ENCODE results near the gene BAZ2B. TPM values are rescaled to one million over a fixed set of nuclear protein-coding genes. Genes with fewer than 3 reads are reported as not detected.

The BAZ2B gene
- total and polyA plus RNA-seq, 9 of the 15 experiments (the other 6 are each of a cell fraction or from before 2014, with no cell fraction given): 7.5 to 38.6 (median 19.8) TPM

DNA sequence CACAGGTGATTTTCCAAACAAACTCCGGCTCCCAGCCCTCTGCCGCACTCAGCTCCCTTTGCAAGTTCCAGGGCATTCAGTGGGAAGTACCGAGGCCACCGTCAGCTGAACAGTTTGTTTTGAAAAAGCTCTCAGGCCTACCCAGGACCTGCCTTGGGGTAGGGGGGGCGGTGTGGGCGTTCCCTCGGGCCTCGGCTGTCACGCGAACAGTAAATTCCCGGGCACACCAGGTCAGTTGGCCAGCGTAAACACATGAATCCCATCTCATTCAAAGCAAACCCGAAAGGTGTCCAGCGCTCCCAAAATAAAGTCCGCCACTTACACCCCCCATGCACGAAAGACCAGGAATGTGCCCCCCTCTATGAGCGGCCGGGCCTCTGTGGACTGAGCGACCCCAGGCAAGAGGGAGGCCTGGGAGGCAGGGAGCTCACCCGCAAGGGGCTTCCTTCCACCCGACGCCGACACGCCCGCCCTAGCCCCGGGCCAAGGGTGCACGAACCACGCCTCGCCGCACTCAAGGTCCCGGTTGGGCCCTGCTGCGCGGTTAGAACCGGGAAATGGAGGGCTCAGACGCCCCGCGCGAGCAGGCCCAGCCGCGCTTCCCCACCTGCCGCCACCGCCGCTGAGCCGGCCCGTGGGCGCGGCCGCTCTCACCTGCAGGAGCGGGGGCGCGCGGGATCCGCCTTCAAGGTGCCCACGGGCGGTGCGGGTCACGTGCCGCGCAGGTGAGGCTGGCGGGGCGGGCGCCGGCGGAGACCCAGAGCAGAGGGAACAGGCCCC is 330.2 kb downstream of the BAZ2B start, which contains the start of gene WDSUB1 (continued):
- TF ChIP-seq, protein P1, sequence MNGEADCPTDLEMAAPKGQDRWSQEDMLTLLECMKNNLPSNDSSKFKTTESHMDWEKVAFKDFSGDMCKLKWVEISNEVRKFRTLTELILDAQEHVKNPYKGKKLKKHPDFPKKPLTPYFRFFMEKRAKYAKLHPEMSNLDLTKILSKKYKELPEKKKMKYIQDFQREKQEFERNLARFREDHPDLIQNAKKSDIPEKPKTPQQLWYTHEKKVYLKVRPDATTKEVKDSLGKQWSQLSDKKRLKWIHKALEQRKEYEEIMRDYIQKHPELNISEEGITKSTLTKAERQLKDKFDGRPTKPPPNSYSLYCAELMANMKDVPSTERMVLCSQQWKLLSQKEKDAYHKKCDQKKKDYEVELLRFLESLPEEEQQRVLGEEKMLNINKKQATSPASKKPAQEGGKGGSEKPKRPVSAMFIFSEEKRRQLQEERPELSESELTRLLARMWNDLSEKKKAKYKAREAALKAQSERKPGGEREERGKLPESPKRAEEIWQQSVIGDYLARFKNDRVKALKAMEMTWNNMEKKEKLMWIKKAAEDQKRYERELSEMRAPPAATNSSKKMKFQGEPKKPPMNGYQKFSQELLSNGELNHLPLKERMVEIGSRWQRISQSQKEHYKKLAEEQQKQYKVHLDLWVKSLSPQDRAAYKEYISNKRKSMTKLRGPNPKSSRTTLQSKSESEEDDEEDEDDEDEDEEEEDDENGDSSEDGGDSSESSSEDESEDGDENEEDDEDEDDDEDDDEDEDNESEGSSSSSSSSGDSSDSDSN (IDR thresholded peaks at IDR 0.05; ENCODE audit: borderline replicate concordance in 1 of 2, low read depth in 2 of 2, low read length in 2 of 2): no peak
- TF ChIP-seq BCOR (IDR thresholded peaks at IDR 0.05) (no peak), STAG1 (CRISPR knock-in tag; IDR thresholded peaks at IDR 0.05; ENCODE audit: borderline replicate concordance) (peak; percentile 38; the same call in 1 of the 2 replicates), CBX5 (IDR thresholded peaks at IDR 0.05; ENCODE audit: borderline replicate concordance, low read depth) (no peak), ZNF408 (CRISPR knock-in tag; IDR thresholded peaks at IDR 0.05; ENCODE audit: low read depth) (no peak), EGR1 (conservative IDR thresholded peaks at IDR 0.05) (peak; percentile 59), NCOA4 (IDR thresholded peaks at IDR 0.05; ENCODE audit: partially characterized antibody) (no peak), HCFC1 (IDR thresholded peaks at IDR 0.05; ENCODE audit: low read depth, low read length) (no peak), MXI1 (IDR thresholded peaks at IDR 0.05; ENCODE audit: low read depth, low read length) (0 out of 2 replicates have a peak, but pooled peaks have one; percentile 9), KLF13 (tag; IDR thresholded peaks at IDR 0.05; ENCODE audit: borderline replicate concordance, low read depth) (peak; percentile 26; the same call in 1 of the 2 replicates), POLR2H (tag; IDR thresholded peaks at IDR 0.05; ENCODE audit: low read depth) (no peak), BCL6 (CRISPR knock-in tag; IDR thresholded peaks at IDR 0.05) (no peak), YY1 (IDR thresholded peaks at IDR 0.05; ENCODE audit: borderline replicate concordance in 1 of 3, control insufficient read depth in 1 of 3, extremely low read depth in 1 of 3, insufficient read depth in 3 of 3, insufficient read length in 1 of 3, insufficient replicate concordance in 2 of 3, low read depth in 1 of 3, low read length in 2 of 3) (no peak), TCF7 (IDR thresholded peaks at IDR 0.05; ENCODE audit: borderline replicate concordance) (peak; percentile 34; the same call in 1 of the 2 replicates), NCOA2 (IDR thresholded peaks at IDR 0.05; ENCODE audit: partially characterized antibody in 2 of 2) (no peak), MCM3 (IDR thresholded peaks at IDR 0.05) (no peak)
- TF ChIP-seq, protein P2, sequence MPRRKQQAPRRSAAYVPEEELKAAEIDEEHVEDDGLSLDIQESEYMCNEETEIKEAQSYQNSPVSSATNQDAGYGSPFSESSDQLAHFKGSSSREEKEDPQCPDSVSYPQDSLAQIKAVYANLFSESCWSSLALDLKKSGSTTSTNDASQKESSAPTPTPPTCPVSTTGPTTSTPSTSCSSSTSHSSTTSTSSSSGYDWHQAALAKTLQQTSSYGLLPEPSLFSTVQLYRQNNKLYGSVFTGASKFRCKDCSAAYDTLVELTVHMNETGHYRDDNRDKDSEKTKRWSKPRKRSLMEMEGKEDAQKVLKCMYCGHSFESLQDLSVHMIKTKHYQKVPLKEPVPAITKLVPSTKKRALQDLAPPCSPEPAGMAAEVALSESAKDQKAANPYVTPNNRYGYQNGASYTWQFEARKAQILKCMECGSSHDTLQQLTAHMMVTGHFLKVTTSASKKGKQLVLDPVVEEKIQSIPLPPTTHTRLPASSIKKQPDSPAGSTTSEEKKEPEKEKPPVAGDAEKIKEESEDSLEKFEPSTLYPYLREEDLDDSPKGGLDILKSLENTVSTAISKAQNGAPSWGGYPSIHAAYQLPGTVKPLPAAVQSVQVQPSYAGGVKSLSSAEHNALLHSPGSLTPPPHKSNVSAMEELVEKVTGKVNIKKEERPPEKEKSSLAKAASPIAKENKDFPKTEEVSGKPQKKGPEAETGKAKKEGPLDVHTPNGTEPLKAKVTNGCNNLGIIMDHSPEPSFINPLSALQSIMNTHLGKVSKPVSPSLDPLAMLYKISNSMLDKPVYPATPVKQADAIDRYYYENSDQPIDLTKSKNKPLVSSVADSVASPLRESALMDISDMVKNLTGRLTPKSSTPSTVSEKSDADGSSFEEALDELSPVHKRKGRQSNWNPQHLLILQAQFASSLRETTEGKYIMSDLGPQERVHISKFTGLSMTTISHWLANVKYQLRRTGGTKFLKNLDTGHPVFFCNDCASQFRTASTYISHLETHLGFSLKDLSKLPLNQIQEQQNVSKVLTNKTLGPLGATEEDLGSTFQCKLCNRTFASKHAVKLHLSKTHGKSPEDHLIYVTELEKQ (CRISPR knock-in tag; IDR thresholded peaks at IDR 0.05): no peak
- TF ChIP-seq, protein P3, sequence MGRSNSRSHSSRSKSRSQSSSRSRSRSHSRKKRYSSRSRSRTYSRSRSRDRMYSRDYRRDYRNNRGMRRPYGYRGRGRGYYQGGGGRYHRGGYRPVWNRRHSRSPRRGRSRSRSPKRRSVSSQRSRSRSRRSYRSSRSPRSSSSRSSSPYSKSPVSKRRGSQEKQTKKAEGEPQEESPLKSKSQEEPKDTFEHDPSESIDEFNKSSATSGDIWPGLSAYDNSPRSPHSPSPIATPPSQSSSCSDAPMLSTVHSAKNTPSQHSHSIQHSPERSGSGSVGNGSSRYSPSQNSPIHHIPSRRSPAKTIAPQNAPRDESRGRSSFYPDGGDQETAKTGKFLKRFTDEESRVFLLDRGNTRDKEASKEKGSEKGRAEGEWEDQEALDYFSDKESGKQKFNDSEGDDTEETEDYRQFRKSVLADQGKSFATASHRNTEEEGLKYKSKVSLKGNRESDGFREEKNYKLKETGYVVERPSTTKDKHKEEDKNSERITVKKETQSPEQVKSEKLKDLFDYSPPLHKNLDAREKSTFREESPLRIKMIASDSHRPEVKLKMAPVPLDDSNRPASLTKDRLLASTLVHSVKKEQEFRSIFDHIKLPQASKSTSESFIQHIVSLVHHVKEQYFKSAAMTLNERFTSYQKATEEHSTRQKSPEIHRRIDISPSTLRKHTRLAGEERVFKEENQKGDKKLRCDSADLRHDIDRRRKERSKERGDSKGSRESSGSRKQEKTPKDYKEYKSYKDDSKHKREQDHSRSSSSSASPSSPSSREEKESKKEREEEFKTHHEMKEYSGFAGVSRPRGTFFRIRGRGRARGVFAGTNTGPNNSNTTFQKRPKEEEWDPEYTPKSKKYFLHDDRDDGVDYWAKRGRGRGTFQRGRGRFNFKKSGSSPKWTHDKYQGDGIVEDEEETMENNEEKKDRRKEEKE (IDR thresholded peaks at IDR 0.05; ENCODE audit: borderline replicate concordance in 1 of 2, control insufficient read depth in 1 of 2, low read depth in 2 of 2, low read length in 1 of 2): no peak

Data from K562 (cell line).